ENCODE data around the gene ZNF407. TPM values are rescaled to one million over a fixed set of nuclear protein-coding genes. Genes with fewer than 3 reads are reported as not detected.

Gene ZNF407
- total and polyA plus RNA-seq, 2 experiments from 2014 or later = 2.1 to 10.4 TPM

DNA sequence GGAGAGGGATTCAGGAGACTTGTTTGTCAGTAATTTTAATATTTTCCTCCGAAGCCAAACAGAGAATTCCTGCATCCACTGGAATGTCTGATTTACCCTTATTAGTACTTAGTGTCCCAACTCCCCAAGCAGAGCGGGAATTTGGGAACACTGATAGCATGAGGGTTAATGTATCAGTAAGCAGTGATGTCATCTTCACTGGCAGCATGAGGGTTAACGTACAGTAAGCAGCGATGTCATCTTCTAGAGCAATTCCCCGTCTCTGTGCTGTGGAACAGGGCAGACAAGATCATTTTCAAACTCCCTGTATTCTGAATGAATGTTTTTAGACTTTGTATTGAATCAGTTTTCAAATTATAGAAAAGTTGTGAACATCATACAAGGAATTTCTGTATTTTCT, 228.9 kb downstream of the ZNF407 start (continued):
- TF ChIP-seq, protein P1, sequence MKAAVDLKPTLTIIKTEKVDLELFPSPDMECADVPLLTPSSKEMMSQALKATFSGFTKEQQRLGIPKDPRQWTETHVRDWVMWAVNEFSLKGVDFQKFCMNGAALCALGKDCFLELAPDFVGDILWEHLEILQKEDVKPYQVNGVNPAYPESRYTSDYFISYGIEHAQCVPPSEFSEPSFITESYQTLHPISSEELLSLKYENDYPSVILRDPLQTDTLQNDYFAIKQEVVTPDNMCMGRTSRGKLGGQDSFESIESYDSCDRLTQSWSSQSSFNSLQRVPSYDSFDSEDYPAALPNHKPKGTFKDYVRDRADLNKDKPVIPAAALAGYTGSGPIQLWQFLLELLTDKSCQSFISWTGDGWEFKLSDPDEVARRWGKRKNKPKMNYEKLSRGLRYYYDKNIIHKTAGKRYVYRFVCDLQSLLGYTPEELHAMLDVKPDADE (IDR thresholded peaks at IDR 0.05) = no peak
- no peak for TF ChIP-seq REST (IDR thresholded peaks at IDR 0.05; ENCODE audit: unreplicated experiment)

GRCh38 chr18:74828200-74828599, 230.5 kb downstream of the ZNF407 start:
- Mint-ChIP-seq H3K27ac (no peak overlapping the region), H3K9me3 (no peaks in the 10 kb centered on the region), H3K4me3 (no peak overlapping the region), H3K4me1 (peaks cover 3% of the 10 kb centered on the region; the same call in 2 of the 3 replicates), H3K27me3 (ENCODE audit: insufficient read depth, low read depth, poor library complexity) (no peaks in the 10 kb centered on the region), H3K36me3 (ENCODE audit: low read depth) (no peaks in the 10 kb centered on the region)
- H3K36me3 ChIP-seq (ENCODE audit: insufficient read depth) = no peaks in the 10 kb centered on the region
- H3K4me1 ChIP-seq (ENCODE audit: insufficient read depth) = no peaks in the 10 kb centered on the region
- H2AFZ ChIP-seq = no peak overlapping the region
- no peaks in the 10 kb centered on the region for H4K20me1 ChIP-seq (replicated peaks; ENCODE audit: insufficient read depth)
- H3K79me2 ChIP-seq (replicated peaks; ENCODE audit: insufficient read depth) = no peaks in the 10 kb centered on the region
- H3K4me3 ChIP-seq = no peak overlapping the region
- DNase-seq (ENCODE audit: low spot score) = no peak
- no peak overlapping the region for H3K27ac ChIP-seq (ENCODE audit: low read depth)
- no peaks in the 10 kb centered on the region for H3F3A ChIP-seq (replicated peaks; ENCODE audit: low read depth)
- H3K9me2 ChIP-seq (ENCODE audit: insufficient read depth) = no peaks in the 10 kb centered on the region
- no peak overlapping the region for H3K4me2 ChIP-seq
- ATAC-seq = no peak
- H3K27me3 ChIP-seq (ENCODE audit: insufficient read depth) = no peaks in the 10 kb centered on the region
- no peak for TF ChIP-seq STAT1 (IDR thresholded peaks at IDR 0.05; ENCODE audit: unreplicated experiment)
- no peak for TF ChIP-seq ZNF114 (CRISPR knock-in tag; IDR thresholded peaks at IDR 0.05)
- no peak for TF ChIP-seq ZNF331 (CRISPR knock-in tag; IDR thresholded peaks at IDR 0.05; ENCODE audit: low read depth)
- TF ChIP-seq EZH2phosphoT487 (IDR thresholded peaks at IDR 0.05; ENCODE audit: unreplicated experiment) = no peak
- no peak for TF ChIP-seq CREB1 (CRISPR knock-in tag; IDR thresholded peaks at IDR 0.05; ENCODE audit: low read depth)
- TF ChIP-seq POLR2AphosphoS5 (IDR thresholded peaks at IDR 0.05; ENCODE audit: low read depth) = no peak
- no peak for TF ChIP-seq EZH2 (IDR thresholded peaks at IDR 0.05; ENCODE audit: low read depth, unreplicated experiment)
- no peak for TF ChIP-seq CTCF (conservative IDR thresholded peaks at IDR 0.05; ENCODE audit: low read depth in 2 of 2)
- TF ChIP-seq REST (IDR thresholded peaks at IDR 0.05; ENCODE audit: unreplicated experiment) = no peak
- TF ChIP-seq JUNB (IDR thresholded peaks at IDR 0.05; ENCODE audit: unreplicated experiment) = no peak
- TF ChIP-seq NANOG (IDR thresholded peaks at IDR 0.05; ENCODE audit: borderline replicate concordance) = no peak
